Adrenal gland (tissue), 5 donors: ENCODE results near the gene CUL9.

Experiments
- CTCF ChIP-seq, 6 experiments: fragments of 450-650 bp in 4 of 6; fragments of 200-600 bp in 2 of 6; sonication (generic) in 1 of 6; IDR thresholded peaks; 1 replicate in 5 of 6; 2 replicates in 1 of 6; pipeline versions ENCODE4 v1.5.1 to v1.8.0; 2016 to 2021; ENCODE audit warnings: antibody characterized with exemption in 6 of 6, mild to moderate bottlenecking in 2 of 6, moderate library complexity in 1 of 6
- POLR2A ChIP-seq, 2 donors: fragments of 450-650 bp; IDR thresholded peaks; one replicate each; pipeline ENCODE4 v1.6.1; 2017; ENCODE audit warnings: antibody characterized with exemption in 2 of 2, mild to moderate bottlenecking in 2 of 2, moderate library complexity in 1 of 2
- donor health status: DM: no; HTN: no; CAD: no.

- no peak for TF ChIP-seq CTCF (IDR thresholded peaks at IDR 0.05)
- TF ChIP-seq POLR2A (IDR thresholded peaks at IDR 0.05): no peak
These were observed 37.1 kb upstream of the CUL9 start for GRCh38 chr6:43144879-43145278.
